Measurements from ENCODE around the gene POLR2H.

POLR2H gene

DNA sequence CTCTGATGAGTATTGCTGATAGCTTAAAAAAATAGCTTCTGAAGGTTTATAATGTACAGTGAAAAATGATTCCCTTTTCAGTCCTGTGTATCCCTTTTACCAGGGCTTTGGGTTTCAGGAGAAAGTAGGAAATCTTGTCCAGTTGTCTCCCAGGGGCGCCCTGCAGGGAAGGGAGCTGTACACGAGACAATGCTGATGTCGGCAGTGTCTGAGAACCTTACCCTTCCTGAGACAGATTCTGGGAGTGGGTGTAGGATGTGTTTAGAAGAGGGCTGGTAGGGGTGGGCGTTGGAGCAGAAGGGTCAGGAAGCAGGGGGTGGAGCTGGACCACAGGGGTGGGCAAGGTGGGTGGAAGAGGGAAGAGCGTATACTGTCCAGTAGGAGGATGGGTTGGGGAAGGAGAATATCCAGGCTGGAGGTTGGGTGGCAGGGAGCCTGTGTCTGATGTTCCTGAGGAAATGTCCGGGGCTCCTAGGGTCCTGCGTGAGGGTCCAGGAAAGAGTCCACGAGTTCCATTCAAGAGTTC lies 10.8 kb downstream of the POLR2H start:
- Histone ChIP-seq H3K4me1 (ENCODE audit: insufficient read depth, low read length) (no peaks in the 10 kb centered on the region), H3K27me3 (ENCODE audit: insufficient read depth, low read length, poor library complexity) (peaks cover 3% of the 10 kb centered on the region), H4K20me1 (ENCODE audit: insufficient read depth, low read length) (peaks cover 15% of the 10 kb centered on the region; the same call in 1 of the 2 replicates), H3K36me3 (ENCODE audit: insufficient read depth, low read length) (peaks cover 19% of the 10 kb centered on the region), H3K9me3 (ENCODE audit: insufficient read depth, low read length, severe bottlenecking) (no peaks in the 10 kb centered on the region), H3K9ac (ENCODE audit: low read depth, low read length) (no peak overlapping the region), H3K4me2 (ENCODE audit: insufficient read depth, low read length) (no peak overlapping the region), H2AFZ (ENCODE audit: low read depth, low read length) (no peak overlapping the region), H3K4me3 (ENCODE audit: low read depth in 1 of 2, low read length in 2 of 2) (no peak overlapping the region), H3K79me2 (ENCODE audit: insufficient read depth, low read length) (no peaks in the 10 kb centered on the region), H3K27ac (ENCODE audit: low read length) (no peak overlapping the region)
- TF ChIP-seq, protein P1, sequence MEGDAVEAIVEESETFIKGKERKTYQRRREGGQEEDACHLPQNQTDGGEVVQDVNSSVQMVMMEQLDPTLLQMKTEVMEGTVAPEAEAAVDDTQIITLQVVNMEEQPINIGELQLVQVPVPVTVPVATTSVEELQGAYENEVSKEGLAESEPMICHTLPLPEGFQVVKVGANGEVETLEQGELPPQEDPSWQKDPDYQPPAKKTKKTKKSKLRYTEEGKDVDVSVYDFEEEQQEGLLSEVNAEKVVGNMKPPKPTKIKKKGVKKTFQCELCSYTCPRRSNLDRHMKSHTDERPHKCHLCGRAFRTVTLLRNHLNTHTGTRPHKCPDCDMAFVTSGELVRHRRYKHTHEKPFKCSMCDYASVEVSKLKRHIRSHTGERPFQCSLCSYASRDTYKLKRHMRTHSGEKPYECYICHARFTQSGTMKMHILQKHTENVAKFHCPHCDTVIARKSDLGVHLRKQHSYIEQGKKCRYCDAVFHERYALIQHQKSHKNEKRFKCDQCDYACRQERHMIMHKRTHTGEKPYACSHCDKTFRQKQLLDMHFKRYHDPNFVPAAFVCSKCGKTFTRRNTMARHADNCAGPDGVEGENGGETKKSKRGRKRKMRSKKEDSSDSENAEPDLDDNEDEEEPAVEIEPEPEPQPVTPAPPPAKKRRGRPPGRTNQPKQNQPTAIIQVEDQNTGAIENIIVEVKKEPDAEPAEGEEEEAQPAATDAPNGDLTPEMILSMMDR (IDR thresholded peaks at IDR 0.05; ENCODE audit: borderline replicate concordance, extremely low read depth, low read length, poor library complexity, severe bottlenecking) = no peak
- TF ChIP-seq EZH2 (IDR thresholded peaks at IDR 0.05; ENCODE audit: borderline replicate concordance, low read depth, low read length, severe bottlenecking) = no peak
- ATAC-seq (ENCODE audit: insufficient read depth, low read depth) (no peak), DNase-seq (no peak)

DNA sequence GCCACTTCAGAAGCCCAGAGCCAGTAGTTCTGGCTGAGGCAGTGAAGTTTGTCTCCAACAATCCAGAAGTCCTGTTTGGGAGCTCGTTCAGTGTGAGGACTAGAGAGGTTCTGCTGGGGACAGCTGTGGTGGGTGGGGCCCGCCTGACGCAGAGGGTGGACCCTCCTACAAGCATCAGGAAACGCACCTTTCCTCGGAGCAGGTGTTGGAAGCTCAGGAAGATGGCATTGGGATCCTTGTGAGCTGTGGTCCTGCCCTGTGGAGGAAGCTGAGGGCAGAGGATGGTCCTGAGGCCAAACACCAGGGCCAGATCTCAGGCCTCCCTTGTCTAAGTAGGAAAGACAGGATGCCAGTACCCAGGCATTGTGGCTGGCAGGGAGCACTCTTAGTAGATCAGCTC lies 11.4 kb downstream of the POLR2H start:
- no peak for TF ChIP-seq EZH2 (IDR thresholded peaks at IDR 0.05; ENCODE audit: borderline replicate concordance, low read depth, low read length, severe bottlenecking)
- TF ChIP-seq, protein P1 (IDR thresholded peaks at IDR 0.05; ENCODE audit: borderline replicate concordance, extremely low read depth, low read length, poor library complexity, severe bottlenecking) = no peak
- Histone ChIP-seq H3K36me3 (ENCODE audit: insufficient read depth, low read length) (peaks cover 15% of the 10 kb centered on the region), H3K4me1 (ENCODE audit: insufficient read depth, low read length) (no peaks in the 10 kb centered on the region), H3K9ac (ENCODE audit: low read depth, low read length) (no peak overlapping the region), H3K4me2 (ENCODE audit: insufficient read depth, low read length) (no peak overlapping the region), H3K4me3 (ENCODE audit: low read depth in 1 of 2, low read length in 2 of 2) (no peak overlapping the region), H3K27ac (ENCODE audit: low read length) (no peak overlapping the region), H3K27me3 (ENCODE audit: insufficient read depth, low read length, poor library complexity) (peaks cover 3% of the 10 kb centered on the region), H3K9me3 (ENCODE audit: insufficient read depth, low read length, severe bottlenecking) (no peaks in the 10 kb centered on the region), H3K79me2 (ENCODE audit: insufficient read depth, low read length) (no peaks in the 10 kb centered on the region), H4K20me1 (ENCODE audit: insufficient read depth, low read length) (peaks cover 12% of the 10 kb centered on the region; the same call in 1 of the 2 replicates), H2AFZ (ENCODE audit: low read depth, low read length) (no peak overlapping the region)
- DNase-seq (no peak), ATAC-seq (ENCODE audit: insufficient read depth, low read depth) (no peak)

DNA sequence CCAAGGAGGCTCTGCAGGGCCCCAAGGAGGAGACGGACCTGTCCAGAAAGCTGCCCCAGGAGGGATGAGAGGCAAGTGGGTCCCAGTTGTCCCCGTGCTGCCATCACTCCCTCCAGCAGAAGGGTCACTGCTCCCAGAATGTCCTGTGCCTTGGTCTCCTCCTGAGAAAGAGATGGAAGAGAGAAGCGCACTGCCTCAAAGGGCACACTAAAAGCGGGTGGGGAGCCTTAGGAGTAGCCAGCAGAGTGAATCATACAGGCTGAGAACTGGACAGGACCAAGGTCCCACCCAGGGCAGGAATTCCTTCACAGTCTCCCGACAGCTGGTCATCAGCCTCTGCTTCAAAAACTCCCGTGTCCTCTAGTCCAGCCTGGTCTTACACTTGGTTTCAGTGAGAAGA lies 11.9 kb downstream of the POLR2H start:
- Histone ChIP-seq H4K20me1 (ENCODE audit: insufficient read depth, low read length) (peaks cover 9% of the 10 kb centered on the region; the same call in 1 of the 2 replicates), H2AFZ (ENCODE audit: low read depth, low read length) (no peak overlapping the region), H3K27ac (ENCODE audit: low read length) (no peak overlapping the region), H3K9ac (ENCODE audit: low read depth, low read length) (no peak overlapping the region), H3K79me2 (ENCODE audit: insufficient read depth, low read length) (no peaks in the 10 kb centered on the region), H3K4me3 (ENCODE audit: low read depth in 1 of 2, low read length in 2 of 2) (no peak overlapping the region), H3K36me3 (ENCODE audit: insufficient read depth, low read length) (peaks cover 10% of the 10 kb centered on the region; the same call in 1 of the 2 replicates), H3K4me1 (ENCODE audit: insufficient read depth, low read length) (no peaks in the 10 kb centered on the region), H3K27me3 (ENCODE audit: insufficient read depth, low read length, poor library complexity) (peaks cover 3% of the 10 kb centered on the region), H3K9me3 (ENCODE audit: insufficient read depth, low read length, severe bottlenecking) (no peaks in the 10 kb centered on the region), H3K4me2 (ENCODE audit: insufficient read depth, low read length) (no peak overlapping the region)
- no peak for TF ChIP-seq EZH2 (IDR thresholded peaks at IDR 0.05; ENCODE audit: borderline replicate concordance, low read depth, low read length, severe bottlenecking)
- TF ChIP-seq, protein P1 (IDR thresholded peaks at IDR 0.05; ENCODE audit: borderline replicate concordance, extremely low read depth, low read length, poor library complexity, severe bottlenecking) = no peak
- ATAC-seq (ENCODE audit: insufficient read depth, low read depth) (no peak), DNase-seq (no peak)

All from DND-41 (cell line).